Measurements from ENCODE around the gene UBASH3B.

GRCh38 chr11:122765487-122766131, 110.1 kb downstream of the UBASH3B start:
- TF ChIP-seq, protein P1, sequence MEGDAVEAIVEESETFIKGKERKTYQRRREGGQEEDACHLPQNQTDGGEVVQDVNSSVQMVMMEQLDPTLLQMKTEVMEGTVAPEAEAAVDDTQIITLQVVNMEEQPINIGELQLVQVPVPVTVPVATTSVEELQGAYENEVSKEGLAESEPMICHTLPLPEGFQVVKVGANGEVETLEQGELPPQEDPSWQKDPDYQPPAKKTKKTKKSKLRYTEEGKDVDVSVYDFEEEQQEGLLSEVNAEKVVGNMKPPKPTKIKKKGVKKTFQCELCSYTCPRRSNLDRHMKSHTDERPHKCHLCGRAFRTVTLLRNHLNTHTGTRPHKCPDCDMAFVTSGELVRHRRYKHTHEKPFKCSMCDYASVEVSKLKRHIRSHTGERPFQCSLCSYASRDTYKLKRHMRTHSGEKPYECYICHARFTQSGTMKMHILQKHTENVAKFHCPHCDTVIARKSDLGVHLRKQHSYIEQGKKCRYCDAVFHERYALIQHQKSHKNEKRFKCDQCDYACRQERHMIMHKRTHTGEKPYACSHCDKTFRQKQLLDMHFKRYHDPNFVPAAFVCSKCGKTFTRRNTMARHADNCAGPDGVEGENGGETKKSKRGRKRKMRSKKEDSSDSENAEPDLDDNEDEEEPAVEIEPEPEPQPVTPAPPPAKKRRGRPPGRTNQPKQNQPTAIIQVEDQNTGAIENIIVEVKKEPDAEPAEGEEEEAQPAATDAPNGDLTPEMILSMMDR (conservative IDR thresholded peaks at IDR 0.05; ENCODE audit: low read length) = no peak
- TF ChIP-seq EZH2phosphoT487 (IDR thresholded peaks at IDR 0.05; ENCODE audit: borderline replicate concordance, low read depth, low read length) = no peak

All from OCI-LY7 (cell line).